Calu3 (cell line): Measurements from ENCODE around the gene TMEM108. TPM values are rescaled to one million over a fixed set of nuclear protein-coding genes. Genes with fewer than 3 reads are reported as not detected.

Source experiments
- BruUV-seq: library from RNA; stranded (reverse); fragments of 400-500 nt; replicated peaks from 2 replicates; lab custom pipeline; 2021; lab: Mats Ljungman, UMichigan
- CTCF ChIA-PET: fragments of 300-600 bp; sonication (Branson Sonifier 250); formaldehyde crosslinking; loops from one replicate; lab custom pipeline; 2022; ENCODE audit warnings: antibody characterized with exemption; lab: Charles Lee
- DNase-seq: peaks from one replicate; pipeline ENCODE4 v3.0.0; 2022
- H3K27ac Mint-ChIP-seq: one replicate; pipeline ENCODE4 v1.8.0; 2022; ENCODE audit warnings: mixed read lengths; ENCODE audit not compliant: unreplicated experiment
- H3K27me3 Mint-ChIP-seq: one replicate; pipeline ENCODE4 v1.8.0; 2022; ENCODE audit warnings: mixed read lengths; ENCODE audit not compliant: unreplicated experiment
- H3K36me3 Mint-ChIP-seq: one replicate; pipeline ENCODE4 v1.8.0; 2022; ENCODE audit warnings: mild to moderate bottlenecking, moderate library complexity, mixed read lengths; ENCODE audit not compliant: insufficient read depth, unreplicated experiment
- H3K4me1 Mint-ChIP-seq: one replicate; pipeline ENCODE4 v1.8.0; 2022; ENCODE audit warnings: mild to moderate bottlenecking, low read depth, mixed read lengths; ENCODE audit not compliant: unreplicated experiment
- H3K4me3 Mint-ChIP-seq: one replicate; pipeline ENCODE4 v1.8.0; 2022; ENCODE audit warnings: mild to moderate bottlenecking, low read depth, moderate library complexity, mixed read lengths; ENCODE audit not compliant: unreplicated experiment
- H3K9me3 Mint-ChIP-seq: one replicate; pipeline ENCODE4 v1.8.0; 2022; ENCODE audit warnings: low read depth, mixed read lengths; ENCODE audit not compliant: unreplicated experiment
- CTCF ChIP-seq: fragments of 200-600 bp; IDR thresholded peaks from one replicate; pipeline ENCODE4 v1.8.0; 2022; ENCODE audit warnings: antibody characterized with exemption; ENCODE audit not compliant: unreplicated experiment
- intact Hi-C: fragments of 100-400 bp; cut with micrococcal nuclease; formaldehyde crosslinking; loops from one replicate; pipeline ENCODE4 v1.10.0; 2022; ENCODE audit not compliant: unreplicated experiment
- total RNA-seq: library from RNA; stranded (reverse); gene quantifications from 2 replicates; pipeline ENCODE4 v1.2.3, GENCODE V29; 2022

TMEM108 gene
- total RNA-seq, 1 experiment from 2014 or later, result not detected

DNA sequence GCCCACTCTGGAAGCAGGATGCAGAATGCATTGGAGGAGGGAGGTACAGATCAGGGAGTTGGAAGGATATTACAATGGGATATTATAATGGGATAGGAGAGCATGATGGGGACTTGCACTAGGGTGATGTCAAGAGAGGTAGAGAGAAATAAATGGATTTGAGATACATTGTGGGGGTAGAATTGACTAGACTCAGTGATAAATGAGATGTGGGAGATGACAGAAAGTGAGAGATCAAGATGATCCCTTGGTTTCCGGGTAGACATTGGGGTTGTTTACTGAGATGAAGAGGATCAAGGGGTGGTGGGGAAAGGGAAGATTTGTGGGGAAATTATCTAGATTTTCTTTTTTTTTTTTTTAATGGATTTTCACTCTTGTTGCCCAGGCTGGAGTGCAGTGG lies 404.3 kb downstream of the TMEM108 start:
- H3K27me3 Mint-ChIP-seq, result no peaks in the 10 kb centered on the region
- no peak for DNase-seq
- no peaks in the 10 kb centered on the region for H3K36me3 Mint-ChIP-seq
- CTCF ChIA-PET, result interaction anchor here (0.7 to 1.0 kb wide), 2 partner anchors 136 to 616 kb away, joined by 3 read pairs; no protein-coding TSS in a partner anchor
- intact Hi-C loops, result no loop called here
- no TSS peak for BruUV-seq
- peaks cover 4% of the 10 kb centered on the region for H3K9me3 Mint-ChIP-seq
- H3K27ac Mint-ChIP-seq, result peak overlapping the region; percentile 2
- no peak overlapping the region for H3K4me3 Mint-ChIP-seq
- TF ChIP-seq CTCF, result no peak
- H3K4me1 Mint-ChIP-seq, result peaks cover 33% of the 10 kb centered on the region

DNA sequence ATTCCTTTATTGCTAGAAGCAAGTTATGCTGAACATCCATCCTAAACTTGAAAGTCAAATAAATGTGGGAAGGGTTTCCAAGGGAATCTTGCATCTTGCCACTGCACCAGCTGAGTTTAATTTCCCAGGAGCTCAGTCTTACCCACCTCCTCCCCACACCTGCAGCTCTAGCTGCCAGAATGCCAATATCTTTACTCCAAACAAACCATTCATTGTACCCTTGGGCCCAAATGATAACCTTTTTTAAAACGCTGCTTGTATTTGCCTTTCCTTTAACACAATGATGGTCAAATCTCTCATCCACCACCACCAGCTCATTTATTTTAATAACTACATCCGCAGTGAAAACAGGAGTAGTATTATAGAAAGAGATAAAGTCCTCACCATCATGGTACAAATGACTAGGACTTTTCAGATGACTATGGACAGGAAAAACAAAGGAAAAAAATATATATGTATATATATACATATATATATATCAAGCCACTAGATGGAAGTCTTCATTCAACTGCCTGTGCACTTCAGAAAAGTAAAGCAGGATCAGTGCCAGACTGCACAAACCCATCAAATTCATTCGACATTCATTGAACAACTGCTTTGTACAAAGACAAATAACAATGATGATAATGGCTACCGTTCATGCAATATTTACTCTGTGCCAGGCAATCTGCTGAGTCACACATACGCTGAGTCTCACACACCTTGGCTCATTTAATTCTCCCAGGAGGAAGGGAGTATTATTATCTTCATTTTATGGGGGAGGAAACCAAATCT lies 405.6 kb downstream of the TMEM108 start:
- TF ChIP-seq CTCF, result no peak
- H3K36me3 Mint-ChIP-seq, result no peaks in the 10 kb centered on the region
- peak overlapping the region; percentile 83 for H3K27ac Mint-ChIP-seq
- CTCF ChIA-PET, result no interaction called here
- intact Hi-C loops, result loop anchor here (1.0 to 2.0 kb wide), 3 partner anchors 129 to 219 kb away; partner anchors contain the start of gene CDV3
- H3K4me1 Mint-ChIP-seq, result peaks cover 24% of the 10 kb centered on the region
- peak; percentile 63 for DNase-seq
- H3K27me3 Mint-ChIP-seq, result no peaks in the 10 kb centered on the region
- H3K9me3 Mint-ChIP-seq, result peaks cover 4% of the 10 kb centered on the region
- BruUV-seq, result no TSS peak
- H3K4me3 Mint-ChIP-seq, result no peak overlapping the region

GRCh38 chr3:133444423-133444774 lies 406.2 kb downstream of the TMEM108 start:
- Mint-ChIP-seq H3K27me3 (no peaks in the 10 kb centered on the region), H3K9me3 (peaks cover 4% of the 10 kb centered on the region), H3K36me3 (no peaks in the 10 kb centered on the region), H3K4me3 (no peak overlapping the region), H3K27ac (peak overlapping the region; percentile 83), H3K4me1 (peaks cover 24% of the 10 kb centered on the region)
- CTCF ChIA-PET, result no interaction called here
- no TSS peak for BruUV-seq
- intact Hi-C loops, result loop anchor here (1.0 to 2.0 kb wide), 3 partner anchors 129 to 218 kb away; partner anchors contain the start of gene CDV3
- no peak for TF ChIP-seq CTCF
- no peak for DNase-seq

GRCh38 chr3:133445108-133445507 lies 406.9 kb downstream of the TMEM108 start:
- no peaks in the 10 kb centered on the region for H3K36me3 Mint-ChIP-seq
- H3K27ac Mint-ChIP-seq, result peak overlapping the region; percentile 83
- no peak for DNase-seq
- no peaks in the 10 kb centered on the region for H3K27me3 Mint-ChIP-seq
- H3K4me3 Mint-ChIP-seq, result no peak overlapping the region
- intact Hi-C loops, result loop anchor here (2.0 kb wide), 1 partner anchor 218 kb away; no protein-coding TSS in a partner anchor
- no TSS peak for BruUV-seq
- no peaks in the 10 kb centered on the region for H3K9me3 Mint-ChIP-seq
- TF ChIP-seq CTCF, result no peak
- peaks cover 24% of the 10 kb centered on the region for H3K4me1 Mint-ChIP-seq
- CTCF ChIA-PET, result no interaction called here
